B cell (primary cell): ENCODE data around the gene WFDC2.

Experiments
- EZH2 ChIP-seq: IDR thresholded peaks from 2 replicates; pipeline ENCODE4 v1.6.1; 2012; ENCODE audit warnings: borderline replicate concordance, low read depth, mild to moderate bottlenecking, moderate library complexity, low read length; ENCODE audit not compliant: insufficient read depth, poor library complexity, severe bottlenecking
- TF ChIP-seq, protein P1 (sequence below): fragments of 200-600 bp; IDR thresholded peaks from one replicate; pipeline ENCODE4 v1.8.0; 2022; ENCODE audit warnings: antibody characterized with exemption, mild to moderate bottlenecking

DNA sequence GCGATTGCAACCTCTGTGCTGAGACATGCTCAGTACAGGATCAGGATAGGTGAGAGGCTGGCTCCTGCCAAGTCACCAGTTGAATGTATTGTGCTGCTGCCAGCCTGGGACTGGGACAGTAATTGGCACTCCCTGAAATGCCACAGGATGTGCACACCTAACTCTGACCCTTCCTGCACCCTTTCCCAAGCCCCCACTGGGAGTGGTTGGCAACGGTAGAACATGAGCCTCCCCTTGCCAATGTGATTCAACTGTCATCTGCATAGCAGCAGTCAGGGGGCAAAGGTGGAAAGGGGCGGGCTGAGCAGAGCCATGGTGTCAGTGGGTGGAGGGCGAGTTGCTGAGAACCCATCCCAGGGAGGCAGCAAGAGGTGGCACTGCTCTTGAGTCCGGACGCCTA lies 30.5 kb downstream of the WFDC2 start:
- TF ChIP-seq, protein P1, sequence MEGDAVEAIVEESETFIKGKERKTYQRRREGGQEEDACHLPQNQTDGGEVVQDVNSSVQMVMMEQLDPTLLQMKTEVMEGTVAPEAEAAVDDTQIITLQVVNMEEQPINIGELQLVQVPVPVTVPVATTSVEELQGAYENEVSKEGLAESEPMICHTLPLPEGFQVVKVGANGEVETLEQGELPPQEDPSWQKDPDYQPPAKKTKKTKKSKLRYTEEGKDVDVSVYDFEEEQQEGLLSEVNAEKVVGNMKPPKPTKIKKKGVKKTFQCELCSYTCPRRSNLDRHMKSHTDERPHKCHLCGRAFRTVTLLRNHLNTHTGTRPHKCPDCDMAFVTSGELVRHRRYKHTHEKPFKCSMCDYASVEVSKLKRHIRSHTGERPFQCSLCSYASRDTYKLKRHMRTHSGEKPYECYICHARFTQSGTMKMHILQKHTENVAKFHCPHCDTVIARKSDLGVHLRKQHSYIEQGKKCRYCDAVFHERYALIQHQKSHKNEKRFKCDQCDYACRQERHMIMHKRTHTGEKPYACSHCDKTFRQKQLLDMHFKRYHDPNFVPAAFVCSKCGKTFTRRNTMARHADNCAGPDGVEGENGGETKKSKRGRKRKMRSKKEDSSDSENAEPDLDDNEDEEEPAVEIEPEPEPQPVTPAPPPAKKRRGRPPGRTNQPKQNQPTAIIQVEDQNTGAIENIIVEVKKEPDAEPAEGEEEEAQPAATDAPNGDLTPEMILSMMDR = no peak
- no peak for TF ChIP-seq EZH2
